Endodermal cell (in vitro differentiated cells): ENCODE data around the gene KIF21B. TPM values are rescaled to one million over a fixed set of nuclear protein-coding genes. Genes with fewer than 3 reads are reported as not detected.

Source experiments
- DNase-seq: peaks from one replicate; pipeline ENCODE4 v3.0.0-alpha.2; 2017
- H3K27ac ChIP-seq: 2 replicates; pipeline ENCODE4 v1.5.1; 2013; ENCODE audit warnings: mild to moderate bottlenecking, low read depth, low read length, moderate library complexity
- H3K27me3 ChIP-seq: 2 replicates; pipeline ENCODE4 v1.6.1; 2013; ENCODE audit warnings: mild to moderate bottlenecking, low read length, moderate library complexity; ENCODE audit not compliant: insufficient read depth, control insufficient read depth, poor library complexity, severe bottlenecking
- H3K36me3 ChIP-seq: 2 replicates; pipeline ENCODE4 v1.7.0; 2013; ENCODE audit warnings: mild to moderate bottlenecking, low read length, moderate library complexity; ENCODE audit not compliant: control insufficient read depth, insufficient read depth
- H3K4me1 ChIP-seq: one replicate; pipeline ENCODE4 v1.7.0; 2013; ENCODE audit warnings: low read length; ENCODE audit not compliant: control insufficient read depth, insufficient read depth
- H3K4me3 ChIP-seq: 2 replicates; pipeline ENCODE4 v1.5.1; 2013; ENCODE audit warnings: mild to moderate bottlenecking, low read length, moderate library complexity
- H3K9ac ChIP-seq: 2 replicates; pipeline ENCODE4 v1.6.1; 2013; ENCODE audit warnings: mild to moderate bottlenecking, low read length, moderate library complexity; ENCODE audit not compliant: poor library complexity, severe bottlenecking; ENCODE audit errors: extremely low read depth
- H3K9me3 ChIP-seq: 2 replicates; pipeline ENCODE4 v1.6.1; 2013; ENCODE audit warnings: mild to moderate bottlenecking, low read length, moderate library complexity; ENCODE audit not compliant: control insufficient read depth
- H3K27ac Mint-ChIP-seq: 2 replicates; pipeline ENCODE4 v1.8.0; 2020; ENCODE audit warnings: mixed read lengths
- H3K27me3 Mint-ChIP-seq: 2 replicates; pipeline ENCODE4 v1.8.0; 2021; ENCODE audit warnings: mild to moderate bottlenecking, mixed read lengths; ENCODE audit not compliant: insufficient read depth
- H3K36me3 Mint-ChIP-seq: 2 replicates; pipeline ENCODE4 v1.8.0; 2020; ENCODE audit warnings: low read depth, mixed read lengths
- H3K4me1 Mint-ChIP-seq: 2 replicates; pipeline ENCODE4 v1.8.0; 2020; ENCODE audit warnings: mixed read lengths
- H3K4me3 Mint-ChIP-seq: 2 replicates; pipeline ENCODE4 v1.8.0; 2020; ENCODE audit warnings: mild to moderate bottlenecking, moderate library complexity, mixed read lengths
- H3K9me3 Mint-ChIP-seq: 2 replicates; pipeline ENCODE4 v1.8.0; 2020; ENCODE audit warnings: mild to moderate bottlenecking, mixed read lengths
- CTCF ChIP-seq: fragments of 200-600 bp; sonication (generic); conservative IDR thresholded peaks from 2 replicates; pipeline ENCODE4 v1.5.0; 2021; ENCODE audit warnings: antibody characterized with exemption, mild to moderate bottlenecking
- WGBS, 2 experiments: methylation state at CpG; one replicate each; pipeline versions ENCODE4 v1.1.5 to v1.1.7; 2013; ENCODE audit warnings: missing lambda C conversion rate in 2 of 2, mixed read lengths in 1 of 2; ENCODE audit not compliant: insufficient coverage in 1 of 2, insufficient read length in 1 of 2; 5-methylcytosine and 5-hydroxymethylcytosine counted together
- total RNA-seq, 2 donors: library from RNA; stranded (reverse); fragmentation: NEBNext Ultra II Directional in 1 of 2; extraction: Animal tissue kit (Norgen Biotek cat#: 25700) in 1 of 2; gene quantifications; 2 replicates in 1 of 2; 3 replicates in 1 of 2; pipeline ENCODE4 v1.2.1, GENCODE V29; 2021

The KIF21B gene
- total RNA-seq, 2 donors from 2014 or later, result 8.8 to 14.7 TPM

GRCh38 chr1:201065686-201066085, 42.2 kb upstream of the KIF21B start:
- no peaks in the 10 kb centered on the region for H3K4me1 ChIP-seq
- H3K9ac ChIP-seq, result no peak overlapping the region
- WGBS, 2 experiments, result 91 to 95% methylated on average over 6 to 10 of the region's 10 CpGs
- no peaks in the 10 kb centered on the region for H3K36me3 ChIP-seq
- Mint-ChIP-seq H3K9me3 (no peaks in the 10 kb centered on the region), H3K36me3 (no peaks in the 10 kb centered on the region), H3K4me3 (no peak overlapping the region), H3K27me3 (peaks cover 1% of the 10 kb centered on the region), H3K27ac (no peak overlapping the region), H3K4me1 (peaks cover 6% of the 10 kb centered on the region)
- no peaks in the 10 kb centered on the region for H3K9me3 ChIP-seq
- no peak for DNase-seq
- no peak for TF ChIP-seq CTCF
- no peaks in the 10 kb centered on the region for H3K27me3 ChIP-seq
- H3K27ac ChIP-seq, result no peak overlapping the region
- H3K4me3 ChIP-seq, result no peak overlapping the region

- H3K4me3 Mint-ChIP-seq, result no peak overlapping the region
- no peak overlapping the region for H3K27ac Mint-ChIP-seq
- H3K9me3 Mint-ChIP-seq, result no peaks in the 10 kb centered on the region
- H3K4me3 ChIP-seq, result no peak overlapping the region
- TF ChIP-seq CTCF, result no peak
- peaks cover 13% of the 10 kb centered on the region for H3K4me1 Mint-ChIP-seq
- no peaks in the 10 kb centered on the region for H3K36me3 ChIP-seq
- DNase-seq, result no peak
- H3K27me3 ChIP-seq, result no peaks in the 10 kb centered on the region
- H3K9me3 ChIP-seq, result no peaks in the 10 kb centered on the region
- 86 to 88% methylated on average over 6 to 8 of the region's 8 CpGs for WGBS, 2 experiments
- no peak overlapping the region for H3K27ac ChIP-seq
- peaks cover 1% of the 10 kb centered on the region for H3K27me3 Mint-ChIP-seq
- no peaks in the 10 kb centered on the region for H3K4me1 ChIP-seq
- no peaks in the 10 kb centered on the region for H3K36me3 Mint-ChIP-seq
- no peak overlapping the region for H3K9ac ChIP-seq
Measured at GRCh38 chr1:201064806-201065205, 41.3 kb upstream of the KIF21B start.

GRCh38 chr1:201063145-201063544, 39.6 kb upstream of the KIF21B start:
- H3K4me3 ChIP-seq, result no peak overlapping the region
- Mint-ChIP-seq H3K27me3 (peaks cover 1% of the 10 kb centered on the region), H3K27ac (no peak overlapping the region), H3K4me1 (peaks cover 19% of the 10 kb centered on the region), H3K9me3 (no peaks in the 10 kb centered on the region), H3K36me3 (no peaks in the 10 kb centered on the region), H3K4me3 (no peak overlapping the region)
- no peak overlapping the region for H3K9ac ChIP-seq
- no peaks in the 10 kb centered on the region for H3K36me3 ChIP-seq
- WGBS, 2 experiments, result 91 to 97% methylated on average over 3 to 7 of the region's 7 CpGs
- H3K9me3 ChIP-seq, result no peaks in the 10 kb centered on the region
- TF ChIP-seq CTCF, result no peak
- no peaks in the 10 kb centered on the region for H3K27me3 ChIP-seq
- DNase-seq, result no peak
- H3K27ac ChIP-seq, result no peak overlapping the region
- H3K4me1 ChIP-seq, result no peaks in the 10 kb centered on the region
